ENCODE measurements around the gene TACC3.

TACC3 gene

DNA sequence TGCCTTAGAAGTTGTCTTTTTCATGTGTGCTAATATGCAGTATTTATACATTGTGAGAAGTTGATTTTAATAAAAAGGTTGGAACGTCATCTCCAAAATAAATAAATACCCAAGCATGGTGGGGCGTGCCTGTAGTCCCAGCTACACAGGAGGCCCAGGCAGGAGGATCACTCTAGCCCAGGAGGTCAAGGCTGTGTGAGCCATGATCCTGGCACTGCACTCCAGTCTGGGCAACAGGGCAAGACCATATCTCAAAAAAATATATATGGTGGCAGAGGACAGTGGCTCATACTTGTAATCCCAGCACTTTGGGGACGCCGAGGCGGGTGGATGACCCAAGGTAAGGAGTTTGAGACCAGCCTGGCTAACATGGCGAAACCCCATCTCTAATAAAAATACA is 15.6 kb upstream of the TACC3 start:
- no peak for DNase-seq

- no peak for DNase-seq
Measured at GRCh38 chr4:1706358-1706757, 15.0 kb upstream of the TACC3 start.

DNA sequence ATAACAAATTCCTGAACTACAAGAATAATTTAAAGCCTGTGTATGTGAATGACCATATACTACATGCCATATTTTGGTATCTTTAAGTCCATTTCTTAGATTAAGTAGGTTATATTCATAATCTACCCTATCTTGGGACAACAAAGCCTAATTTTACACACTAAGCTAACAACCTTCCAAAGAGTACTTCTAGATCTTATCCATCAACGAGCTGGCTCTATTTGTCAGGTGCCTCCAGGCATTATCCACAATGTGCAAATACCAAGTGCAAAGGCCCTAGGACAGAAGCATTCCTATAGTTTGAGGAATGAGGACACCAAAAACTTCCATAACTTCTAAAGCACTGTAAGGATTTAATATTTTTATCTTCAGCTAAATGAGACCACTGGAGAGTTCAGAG is 12.7 kb upstream of the TACC3 start:
- no peak for DNase-seq

- DNase-seq: no peak
Measured at GRCh38 chr4:1711055-1711570, 10.2 kb upstream of the TACC3 start.

DNA sequence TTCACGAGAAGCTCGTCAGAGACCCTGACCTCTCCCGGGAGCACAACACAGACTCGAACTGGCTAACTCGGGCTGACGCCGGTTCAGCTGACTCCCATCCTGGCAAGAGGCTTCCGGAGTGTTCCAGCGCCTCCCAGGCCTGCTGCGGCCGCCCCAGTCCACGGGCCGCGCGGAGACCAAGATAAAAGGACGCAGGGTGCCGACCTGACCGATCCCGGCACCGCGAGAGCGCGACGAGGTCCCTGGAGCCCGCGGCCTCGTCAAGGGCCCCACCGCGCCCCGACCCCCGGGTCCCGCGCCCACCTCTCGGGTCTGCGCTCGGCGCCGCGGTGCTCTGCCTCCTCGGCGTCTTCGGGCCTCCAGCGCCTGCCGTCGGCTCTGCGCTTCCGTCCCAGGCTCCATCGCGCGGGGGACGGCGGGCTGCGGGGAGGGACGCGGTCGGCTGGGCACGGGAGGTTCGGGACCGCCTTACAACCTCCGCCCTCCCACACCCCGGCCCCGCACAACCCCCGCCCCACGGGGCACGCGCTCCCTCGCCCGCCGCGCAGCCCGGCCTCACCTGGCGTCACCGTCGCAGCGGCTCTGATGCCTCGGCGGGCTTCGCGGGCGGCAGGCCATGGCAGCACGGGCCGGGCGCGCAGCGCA is 9.6 kb upstream of the TACC3 start:
- no peak for DNase-seq

DNA sequence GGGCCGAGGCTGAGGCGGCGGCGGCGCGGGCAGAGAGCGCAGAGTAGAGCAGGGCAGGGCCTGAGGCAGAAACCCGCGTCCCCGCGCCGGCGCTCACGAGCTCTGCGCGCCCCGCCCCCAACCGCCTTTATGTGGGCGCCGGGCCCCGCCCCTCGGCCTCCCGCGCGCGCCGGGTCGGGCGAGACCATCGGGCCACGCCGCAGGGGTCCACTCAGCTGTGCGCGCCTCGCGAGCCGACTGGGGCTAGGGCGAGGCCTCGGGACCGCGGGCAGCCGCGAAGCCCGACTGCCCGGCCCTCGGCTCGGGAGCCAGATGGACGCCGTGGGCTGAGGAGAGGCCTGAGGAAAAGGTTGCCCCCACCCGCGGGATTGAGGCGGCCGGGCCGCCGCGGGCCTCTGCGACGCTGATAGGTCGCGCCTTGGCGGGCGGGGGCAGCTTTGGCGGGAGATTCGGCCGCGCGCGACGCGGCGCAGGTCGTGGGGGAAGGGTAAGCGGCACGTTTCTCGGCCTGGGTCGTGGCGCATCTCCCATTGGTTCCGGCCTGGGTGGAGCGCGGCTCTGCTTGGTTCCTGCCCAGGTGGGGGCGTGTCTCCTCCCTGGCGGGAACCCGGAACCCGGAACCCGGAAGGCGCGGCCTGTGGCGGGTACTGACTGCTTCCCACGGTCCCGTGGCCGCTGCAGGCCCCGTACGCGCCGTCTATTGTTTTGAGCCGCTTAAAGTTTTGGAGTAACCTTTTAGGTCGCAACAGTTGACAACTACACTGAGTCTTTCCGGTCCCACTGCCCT is 8.9 kb upstream of the TACC3 start, which contains the start of gene SLBP:
Gene SLBP (minus strand): TSS at position 104 of the 787 bp plus-strand sequence. CDS start 131 bp downstream, outside the sequence.
- DNase-seq: peak; percentile 49

DNA sequence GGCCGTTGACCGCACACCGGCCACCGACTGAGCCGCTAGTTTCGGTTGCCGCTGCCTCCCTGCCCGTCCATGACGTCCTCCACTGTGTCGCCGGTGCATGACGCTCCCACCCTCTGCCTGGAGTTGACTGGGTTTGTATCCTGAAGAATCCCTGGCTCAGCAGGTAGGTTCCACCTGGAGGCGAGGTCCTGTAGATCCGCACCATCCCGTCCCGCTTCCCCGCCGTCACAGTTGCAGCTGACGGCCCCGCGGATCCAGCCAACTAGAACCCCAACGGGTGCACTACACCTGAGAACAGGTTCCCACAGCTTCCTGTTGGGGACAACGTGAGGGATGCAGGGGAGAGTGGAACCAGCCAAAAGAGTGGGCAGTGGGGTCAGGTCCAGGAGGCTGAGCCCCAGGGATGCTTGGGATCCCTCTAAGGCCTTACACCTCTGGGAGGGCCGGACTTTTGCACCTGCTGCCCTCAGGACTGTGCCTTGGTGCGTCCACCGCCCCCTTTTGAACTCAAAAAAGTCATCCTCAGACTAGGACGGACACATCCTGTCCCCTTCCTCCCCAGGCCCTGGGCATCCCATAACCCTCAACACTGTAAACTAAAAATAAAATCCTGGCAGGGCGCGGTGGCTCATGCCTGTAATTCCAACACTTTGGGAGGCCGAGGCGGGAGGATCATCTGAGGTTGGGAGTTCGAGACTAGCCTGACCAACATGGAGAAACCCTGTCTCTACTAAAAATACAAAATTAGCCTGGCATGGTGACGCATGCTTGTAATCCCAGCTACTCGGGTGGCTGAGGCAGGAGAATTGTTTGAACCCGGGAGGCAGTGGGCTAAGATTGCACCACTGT is 8.1 kb upstream of the TACC3 start:
- no peak for DNase-seq

DNA sequence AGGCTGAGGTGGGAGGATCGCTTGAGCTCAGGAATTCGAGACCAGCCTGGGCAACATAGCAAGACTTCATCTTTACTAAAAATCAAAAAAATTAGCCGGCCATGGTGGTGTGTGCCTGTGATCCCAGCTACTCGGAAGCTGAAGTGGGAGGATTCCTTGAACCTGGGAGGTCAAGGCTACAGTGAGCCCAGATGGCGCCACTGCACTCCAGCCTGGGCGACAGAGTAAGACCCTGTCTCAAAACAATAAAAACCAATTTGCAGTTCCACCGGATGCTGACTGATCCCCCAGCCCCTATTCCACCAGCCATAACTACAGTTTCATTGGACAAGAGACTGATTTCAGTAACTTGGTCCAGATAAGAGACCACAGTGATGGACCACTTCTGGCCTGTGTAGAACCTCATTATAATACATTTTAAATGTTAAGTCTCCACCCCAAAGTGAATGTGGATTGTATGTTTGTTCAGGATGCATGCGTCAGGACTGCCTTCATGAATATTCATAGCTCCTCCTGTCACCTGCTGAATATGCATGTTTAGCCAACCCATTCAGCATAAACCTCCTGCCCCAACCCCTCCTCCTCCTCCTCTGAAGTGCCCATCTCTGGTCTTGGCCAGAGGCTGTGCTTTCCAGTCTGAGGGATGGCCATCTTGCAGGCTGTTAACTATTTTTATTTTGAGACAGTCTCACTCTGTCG is 6.9 kb upstream of the TACC3 start:
- DNase-seq: no peak

DNA sequence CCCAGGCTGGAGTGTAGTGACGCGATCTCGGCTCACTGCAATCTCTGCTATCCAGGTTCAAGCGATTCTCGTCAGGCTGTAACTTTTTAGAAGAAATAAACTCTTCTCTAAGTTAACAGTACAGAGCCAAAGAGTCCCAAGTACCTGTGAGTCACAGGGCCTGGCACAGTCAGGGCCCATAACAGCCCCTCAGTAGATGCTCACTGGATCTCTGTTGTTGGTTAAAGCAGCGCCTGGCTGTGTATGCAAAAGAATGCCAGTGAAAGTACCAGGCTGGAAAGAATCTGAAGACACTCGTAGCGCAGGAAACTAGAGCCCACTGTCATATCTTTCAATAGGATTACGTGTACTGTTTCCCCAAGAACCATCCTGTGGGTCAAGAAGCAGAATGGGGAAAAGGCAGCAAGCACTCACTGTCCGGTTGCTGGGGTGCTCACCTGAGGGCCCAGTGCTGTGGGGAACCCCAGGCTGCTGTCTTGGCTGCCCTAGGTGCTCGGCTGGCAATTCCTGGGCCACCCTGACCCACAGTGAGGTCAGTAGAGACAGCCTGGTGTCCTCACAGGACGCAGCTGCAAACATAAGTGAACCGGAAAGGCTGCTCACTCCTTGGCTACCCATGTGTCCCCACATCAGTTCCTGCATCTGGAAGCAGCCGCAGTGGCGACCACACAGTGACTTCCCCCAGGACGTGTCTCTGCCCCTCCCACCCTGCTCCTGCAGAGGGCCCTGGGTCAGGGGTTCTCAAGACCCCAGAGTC is 6.1 kb upstream of the TACC3 start:
- no peak for DNase-seq

DNA sequence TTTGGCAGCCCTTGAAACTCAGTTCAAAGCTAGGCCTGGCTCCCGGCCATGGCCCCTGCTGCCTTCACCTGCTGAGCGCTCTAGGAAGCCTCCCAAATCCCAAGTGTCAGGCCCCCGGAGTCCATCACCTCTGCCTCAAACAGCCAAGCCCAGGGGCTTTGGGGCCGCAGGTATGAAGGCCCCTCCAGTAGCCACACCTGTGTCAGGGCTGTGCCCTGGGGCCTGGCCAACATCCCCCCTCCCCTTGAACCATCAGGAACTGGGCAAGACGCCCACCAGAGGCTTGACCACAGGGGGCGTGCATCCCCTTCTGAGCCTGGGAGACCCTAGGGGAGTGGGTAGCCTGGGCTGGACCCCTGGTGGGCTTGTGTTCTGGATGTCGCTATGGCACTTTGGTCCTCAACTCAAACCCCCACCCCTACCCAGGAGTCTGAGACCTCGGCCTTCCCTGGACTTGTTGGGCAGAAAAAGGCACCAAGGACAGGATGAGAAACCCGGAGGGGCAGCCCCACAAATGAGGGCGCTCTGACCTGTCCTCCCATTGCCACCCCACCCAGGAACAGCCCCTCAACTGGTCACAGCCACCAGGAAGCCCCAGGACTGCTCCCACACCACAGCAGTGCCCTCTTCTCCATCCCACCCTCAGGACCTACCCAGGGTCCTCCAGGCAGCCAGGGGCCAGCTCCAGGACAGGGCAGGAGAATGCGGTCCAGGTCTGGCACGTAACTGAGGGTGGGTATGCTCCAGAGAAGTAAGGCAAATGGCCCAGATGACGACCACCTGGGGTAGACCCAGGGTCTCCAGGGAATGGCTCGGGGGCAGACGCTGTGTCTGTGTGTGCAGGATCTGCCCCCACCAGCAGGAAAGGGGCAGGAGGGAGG is 5.0 kb upstream of the TACC3 start:
- no peak for DNase-seq

GRCh38 chr4:1717129-1718094 is 3.9 kb upstream of the TACC3 start:
- DNase-seq: no peak

- DNase-seq: no peak
Measured at GRCh38 chr4:1718095-1718850, 3.0 kb upstream of the TACC3 start.

GRCh38 chr4:1720163-1720983 is 948 bp upstream of the TACC3 start:
- no peak for DNase-seq

- no peak for DNase-seq
Measured at GRCh38 chr4:1721666-1722550, 587 bp downstream of the TACC3 start.

GRCh38 chr4:1722551-1723118 is 1.3 kb downstream of the TACC3 start:
- DNase-seq: no peak

DNA sequence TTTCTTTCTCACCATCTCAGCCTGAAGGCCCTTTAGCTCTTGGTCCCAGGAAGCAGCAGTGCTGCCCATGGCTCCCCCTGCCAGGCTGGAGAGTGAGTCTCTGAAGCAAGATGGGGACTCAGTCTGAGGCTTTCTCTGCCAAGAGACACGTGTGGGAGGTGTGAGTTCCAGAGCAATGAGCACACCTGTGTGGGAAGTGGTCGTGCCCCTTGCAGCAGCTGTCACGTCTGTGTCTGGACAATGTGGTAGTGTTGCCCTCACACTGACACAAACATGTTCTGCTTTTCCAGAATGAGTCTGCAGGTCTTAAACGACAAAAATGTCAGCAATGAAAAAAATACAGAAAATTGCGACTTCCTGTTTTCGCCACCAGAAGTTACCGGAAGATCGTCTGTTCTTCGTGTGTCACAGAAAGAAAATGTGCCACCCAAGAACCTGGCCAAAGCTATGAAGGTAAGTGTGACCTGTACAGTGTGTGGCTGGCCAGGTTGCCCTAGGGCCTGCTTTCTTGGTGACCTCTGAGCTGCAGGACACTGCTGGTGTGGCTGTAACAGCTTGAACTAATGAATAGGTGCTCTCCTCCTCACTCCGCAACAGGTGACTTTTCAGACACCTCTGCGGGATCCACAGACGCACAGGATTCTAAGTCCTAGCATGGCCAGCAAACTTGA is 1.9 kb downstream of the TACC3 start:
- DNase-seq: no peak
